Endothelial cell of umbilical vein (primary cell): Measurements from ENCODE around the gene NOX5. TPM values are rescaled to one million over a fixed set of nuclear protein-coding genes. Genes with fewer than 3 reads are reported as not detected.

Source experiments
- BruUV-seq: library from RNA; stranded (reverse); fragments of 400-500 nt; replicated peaks from 2 replicates; lab custom pipeline; 2021; lab: Mats Ljungman, UMichigan
- CTCF ChIA-PET: fragments of 300-600, 350-600 bp; sonication (Branson Sonifier 250); formaldehyde crosslinking; loops from one replicate; lab custom pipeline; 2021; ENCODE audit warnings: antibody characterized with exemption, inconsistent platforms; lab: Charles Lee
- POLR2A ChIA-PET: fragments of 300-600, 350-600 bp; sonication (Branson Sonifier 250); formaldehyde crosslinking; loops from one replicate; lab custom pipeline; 2021; ENCODE audit warnings: antibody characterized with exemption, inconsistent platforms; lab: Charles Lee
- DNase-seq: peaks from one replicate; pipeline ENCODE4 v3.0.0-alpha.2; 2011; ENCODE audit warnings: low read depth, low spot score
- FAIRE-seq: peaks from 2 replicates; lab custom pipeline; 2011; peaks lifted over from hg19 to GRCh38; lab: Jason Lieb, UNC
- H2AFZ ChIP-seq: 2 replicates; pipeline ENCODE4 v1.6.0; 2012; ENCODE audit warnings: low read depth, low read length, control low read depth, inconsistent platforms
- H3K27ac ChIP-seq: 2 replicates; pipeline ENCODE4 v1.5.1; 2011; ENCODE audit warnings: low read depth, mild to moderate bottlenecking, control low read depth, low read length, moderate library complexity; ENCODE audit not compliant: insufficient read depth
- H3K27me3 ChIP-seq, 2 experiments: 2 replicates each; pipeline versions ENCODE4 v1.6.0 to v1.6.1; 2011; ENCODE audit warnings: low read length in 2 of 2, mixed read lengths in 1 of 2; ENCODE audit not compliant: control insufficient read depth in 2 of 2, insufficient read depth in 2 of 2
- H3K36me3 ChIP-seq, 2 experiments: 2 replicates in 1 of 2; 3 replicates in 1 of 2; pipeline ENCODE4 v1.5.1; 2011; ENCODE audit warnings: low read length in 2 of 2, mild to moderate bottlenecking in 1 of 2, moderate library complexity in 1 of 2; ENCODE audit not compliant: control insufficient read depth in 2 of 2, insufficient read depth in 2 of 2; ENCODE audit errors: extremely low read depth in 1 of 2
- H3K4me1 ChIP-seq: 3 replicates; pipeline ENCODE4 v1.5.1; 2011; ENCODE audit warnings: mild to moderate bottlenecking, low read length; ENCODE audit not compliant: control insufficient read depth, insufficient read depth; ENCODE audit errors: extremely low read depth
- H3K4me2 ChIP-seq: 2 replicates; pipeline ENCODE4 v1.6.1; 2011; ENCODE audit warnings: low read length, control low read depth, mixed read lengths; ENCODE audit not compliant: insufficient read depth
- H3K4me3 ChIP-seq, 3 experiments: fragments of 200-600 bp in 1 of 3; sonication (generic), shearing (Covaris generic) in 1 of 3; replicated peaks in 1 of 3; 2 replicates each; pipeline ENCODE4 v1.5.1; 2011 to 2016; ENCODE audit warnings: control low read depth in 3 of 3, low read length in 3 of 3, mild to moderate bottlenecking in 2 of 3, inconsistent platforms in 1 of 3, low read depth in 1 of 3, moderate library complexity in 1 of 3; ENCODE audit not compliant: insufficient read depth in 1 of 3
- H3K79me2 ChIP-seq: 2 replicates; pipeline ENCODE4 v1.6.0; 2012; ENCODE audit warnings: low read length, inconsistent platforms; ENCODE audit not compliant: control insufficient read depth, insufficient read depth
- H3K9ac ChIP-seq: replicated peaks from 2 replicates; pipeline ENCODE3; 2011; ENCODE audit warnings: low read length, control low read depth; ENCODE audit not compliant: insufficient read depth; ENCODE audit errors: extremely low read depth
- H3K9me1 ChIP-seq: replicated peaks from 3 replicates; pipeline ENCODE4 v1.6.0; 2011; ENCODE audit warnings: mild to moderate bottlenecking, low read length; ENCODE audit not compliant: control insufficient read depth, insufficient read depth; ENCODE audit errors: extremely low read depth
- H3K9me3 ChIP-seq: replicated peaks from 2 replicates; pipeline ENCODE4 v1.5.1; 2012; ENCODE audit warnings: low read length, inconsistent platforms; ENCODE audit not compliant: control insufficient read depth, insufficient read depth
- H4K20me1 ChIP-seq: replicated peaks from 2 replicates; pipeline ENCODE3; 2011; ENCODE audit warnings: mild to moderate bottlenecking, low read length; ENCODE audit not compliant: control insufficient read depth, insufficient read depth; ENCODE audit errors: extremely low read depth
- EZH2 ChIP-seq: IDR thresholded peaks from 2 replicates; pipeline ENCODE4 v1.6.1; 2012; ENCODE audit warnings: borderline replicate concordance, low read depth, mild to moderate bottlenecking, moderate library complexity, low read length, inconsistent platforms; ENCODE audit not compliant: severe bottlenecking
- FOS ChIP-seq: IDR thresholded peaks from 2 replicates; pipeline ENCODE4 v1.6.1; 2011; ENCODE audit warnings: mild to moderate bottlenecking, low read length, moderate library complexity, borderline replicate concordance; ENCODE audit not compliant: insufficient read depth
- GATA2 ChIP-seq: IDR thresholded peaks from 2 replicates; pipeline ENCODE4 v1.7.0; 2011; ENCODE audit warnings: low read depth, mild to moderate bottlenecking, moderate library complexity, mixed read lengths, low read length; ENCODE audit not compliant: insufficient read length, insufficient read depth
- MYC ChIP-seq: IDR thresholded peaks from one replicate; pipeline ENCODE4 v1.6.1; 2011; ENCODE audit warnings: mild to moderate bottlenecking, low read depth, low read length
- POLR2A ChIP-seq: IDR thresholded peaks from 2 replicates; pipeline ENCODE4 v1.6.1; 2012; ENCODE audit warnings: low read depth, mild to moderate bottlenecking, control low read depth, low read length
- dilution Hi-C: fragments of 300-500 bp; cut with MboI; formaldehyde crosslinking; loops from one replicate; pipeline ENCODE4 v1.15.0; 2019; ENCODE audit warnings: low sequenced_read_pairs; ENCODE audit not compliant: extremely low pct_ligation_motif_present
- intact Hi-C: fragments of 100-400 bp; cut with micrococcal nuclease; formaldehyde crosslinking; loops from one replicate; pipeline ENCODE4 v1.10.0; 2022
- polyA plus RNA-seq, 4 experiments: library from polyadenylated mRNA; depleted of rRNA in 3 of 4; stranded (reverse) in 3 of 4; unstranded in 1 of 4; fragments of >200 nt; gene quantifications; 2 replicates each; pipeline versions ENCODE4 v1.2.1 to v1.2.3, GENCODE V29; 2011 to 2012; ENCODE audit warnings: missing spikeins in 1 of 4
- total RNA-seq: library from RNA; stranded (reverse); gene quantifications from 2 replicates; pipeline ENCODE4 v1.2.3, GENCODE V29; 2021

The NOX5 gene
- total and polyA plus RNA-seq, 2 donors (not counting 3 experiments of a cell fraction or from before 2014, with no cell fraction given) = 0.08 TPM; not detected in 1

- no peaks in the 10 kb centered on the region for H3K9me3 ChIP-seq
- no peaks in the 10 kb centered on the region for H3K36me3 ChIP-seq
- DNase-seq (no peak), FAIRE-seq (no peak)
- H4K20me1 ChIP-seq = no peaks in the 10 kb centered on the region
- dilution Hi-C loops (no loop called here), intact Hi-C loops (no loop called here)
- no peak overlapping the region for H3K4me2 ChIP-seq
- ChIA-PET CTCF (interaction anchor here (1.5 to 1.6 kb wide), 2 partner anchors 11 to 22 kb away, joined by 4 to 6 read pairs; no protein-coding TSS in a partner anchor), POLR2A (no interaction called here)
- no peaks in the 10 kb centered on the region for H3K9me1 ChIP-seq
- no peaks in the 10 kb centered on the region for H3K79me2 ChIP-seq
- H3K4me3 ChIP-seq = no peak overlapping the region
- TF ChIP-seq POLR2A (no peak), MYC (no peak), GATA2 (no peak)
- BruUV-seq = no TSS peak
- no peaks in the 10 kb centered on the region for H3K27me3 ChIP-seq
- no peak overlapping the region for H2AFZ ChIP-seq
- no peak overlapping the region for H3K27ac ChIP-seq
- no peaks in the 10 kb centered on the region for H3K4me1 ChIP-seq
- H3K9ac ChIP-seq = no peak overlapping the region
These were observed 23.0 kb downstream of the NOX5 start for GRCh38 chr15:69037482-69037881.

GRCh38 chr15:69037977-69038376 is 23.5 kb downstream of the NOX5 start:
- no peak for TF ChIP-seq FOS
- no peak for TF ChIP-seq EZH2
- TF ChIP-seq POLR2A = no peak
- no peak for DNase-seq

More at GRCh38 chr15:69037977-69038376, 23.5 kb downstream of the NOX5 start:
- CTCF ChIA-PET = interaction anchor here (1.5 to 1.6 kb wide), 2 partner anchors 12 to 21 kb away, joined by 4 to 6 read pairs; no protein-coding TSS in a partner anchor
- H3K79me2 ChIP-seq = no peaks in the 10 kb centered on the region
- no peak overlapping the region for H3K27ac ChIP-seq
- no peaks in the 10 kb centered on the region for H4K20me1 ChIP-seq
- dilution Hi-C loops = no loop called here
- POLR2A ChIA-PET = no interaction called here
- BruUV-seq = no TSS peak
- no peak overlapping the region for H3K9ac ChIP-seq
- H3K9me3 ChIP-seq = no peaks in the 10 kb centered on the region
- H3K4me2 ChIP-seq = no peak overlapping the region
- H2AFZ ChIP-seq = no peak overlapping the region
- no peak overlapping the region for H3K4me3 ChIP-seq
- H3K4me1 ChIP-seq = no peaks in the 10 kb centered on the region
- no peaks in the 10 kb centered on the region for H3K36me3 ChIP-seq
- no peaks in the 10 kb centered on the region for H3K9me1 ChIP-seq
- no peak for FAIRE-seq
- H3K27me3 ChIP-seq = no peaks in the 10 kb centered on the region
- intact Hi-C loops = no loop called here
